Measurements from ENCODE around the gene CES4A.
"Not testable (repeated sequence)": the region's sequence is repeated elsewhere in the genome, so short reads cannot be mapped to it uniquely, and the experiment has no call there.

CES4A gene

DNA sequence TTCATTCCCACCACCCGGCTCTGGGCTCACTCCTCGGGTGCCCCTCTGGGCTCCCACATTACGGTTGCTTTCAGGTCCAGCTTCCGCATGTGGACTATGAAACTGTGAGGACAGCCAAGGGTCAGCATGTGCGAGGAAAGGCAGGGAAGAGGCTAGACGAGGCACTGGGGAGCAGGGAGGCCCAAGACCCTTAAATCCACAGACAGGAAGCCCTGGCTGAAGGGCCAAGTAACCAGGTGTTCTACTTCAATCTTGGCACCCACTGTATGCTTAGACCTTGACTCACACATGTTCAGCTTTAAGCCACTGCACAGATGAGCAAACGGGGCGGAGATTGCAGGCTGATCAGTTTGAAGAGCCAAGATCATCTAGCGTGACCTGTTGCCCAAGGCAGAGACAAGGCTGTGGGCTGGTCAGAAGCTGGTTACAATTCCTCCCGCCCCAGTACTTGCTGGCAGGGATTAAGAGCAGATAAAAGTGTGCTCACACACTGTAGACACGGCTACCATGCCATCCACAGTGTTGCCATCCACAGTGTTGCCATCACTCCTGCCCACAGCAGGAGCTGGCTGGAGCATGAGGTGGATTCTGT lies at the start of gene CES4A:
Gene CES4A, plus strand, starts transcription at position 393 of the 592 bp plus-strand sequence. Its CDS starts 184 bp downstream, at position 577.
- DNase-seq (ENCODE audit: low read depth, low spot score): no peak

- no peak for DNase-seq (ENCODE audit: low read depth, low spot score)
Measured at GRCh38 chr16:66939366-66939765, 49.0 kb upstream of the CES4A start.

DNA sequence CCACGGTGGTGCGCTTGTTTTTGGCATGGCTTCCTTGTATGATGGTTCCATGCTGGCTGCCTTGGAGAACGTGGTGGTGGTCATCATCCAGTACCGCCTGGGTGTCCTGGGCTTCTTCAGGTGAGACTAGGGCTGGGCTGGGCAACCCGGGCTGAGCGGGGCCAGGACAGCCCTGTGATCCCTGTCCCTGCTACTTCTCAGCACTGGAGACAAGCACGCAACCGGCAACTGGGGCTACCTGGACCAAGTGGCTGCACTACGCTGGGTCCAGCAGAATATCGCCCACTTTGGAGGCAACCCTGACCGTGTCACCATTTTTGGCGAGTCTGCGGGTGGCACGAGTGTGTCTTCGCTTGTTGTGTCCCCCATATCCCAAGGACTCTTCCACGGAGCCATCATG lies 48.2 kb upstream of the CES4A start:
- DNase-seq (ENCODE audit: low read depth, low spot score): no peak

- DNase-seq (ENCODE audit: low read depth, low spot score): no peak
Measured at GRCh38 chr16:66942981-66943380, 45.4 kb upstream of the CES4A start.

DNA sequence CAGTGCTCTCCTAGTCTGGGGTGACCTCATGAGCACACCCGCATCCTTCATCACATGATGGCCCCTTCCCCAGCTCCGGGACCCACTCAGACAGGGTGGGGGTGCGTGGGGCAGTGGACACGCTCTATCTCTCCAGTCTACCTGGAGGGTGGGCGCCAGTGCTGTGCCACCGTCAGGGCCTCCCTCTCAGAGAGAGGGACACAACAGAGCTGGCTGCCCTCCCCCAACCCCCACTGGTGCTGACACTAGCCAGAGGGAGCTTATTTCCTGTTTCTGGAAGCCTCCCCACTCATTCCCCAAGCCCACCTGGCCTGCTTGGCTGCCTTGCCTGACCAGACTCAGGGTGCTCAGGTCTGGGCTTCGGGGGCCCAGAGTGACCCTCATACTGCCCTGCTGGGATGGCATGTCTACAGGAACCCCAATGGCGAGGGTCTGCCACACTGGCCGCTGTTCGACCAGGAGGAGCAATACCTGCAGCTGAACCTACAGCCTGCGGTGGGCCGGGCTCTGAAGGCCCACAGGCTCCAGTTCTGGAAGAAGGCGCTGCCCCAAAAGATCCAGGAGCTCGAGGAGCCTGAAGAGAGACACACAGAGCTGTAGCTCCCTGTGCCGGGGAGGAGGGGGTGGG lies 44.8 kb upstream of the CES4A start:
- DNase-seq (ENCODE audit: low read depth, low spot score): no peak

GRCh38 chr16:66944054-66944441 lies 44.3 kb upstream of the CES4A start:
- no peak for DNase-seq (ENCODE audit: low read depth, low spot score)

DNA sequence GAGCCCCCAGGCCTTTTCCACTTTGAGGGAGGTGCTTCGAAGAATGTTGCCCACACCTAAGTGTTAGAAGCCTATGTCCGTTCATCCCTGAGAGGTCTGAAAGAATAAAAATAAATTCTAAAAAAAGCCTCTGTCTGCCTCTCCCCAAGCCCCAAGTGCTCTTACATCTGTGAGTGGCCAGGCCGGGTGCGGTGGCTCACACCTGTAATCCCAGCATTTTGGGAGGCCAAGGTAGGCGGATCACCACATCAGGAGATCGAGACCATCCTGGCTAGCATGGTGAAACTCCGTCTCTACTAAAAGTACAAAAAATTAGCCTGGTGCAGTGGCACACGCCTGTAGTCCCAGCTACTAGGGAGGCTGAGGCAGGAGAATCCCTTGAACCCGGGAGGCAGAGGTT lies 43.4 kb upstream of the CES4A start:
- DNase-seq (ENCODE audit: low read depth, low spot score): not testable (repeated sequence)

DNA sequence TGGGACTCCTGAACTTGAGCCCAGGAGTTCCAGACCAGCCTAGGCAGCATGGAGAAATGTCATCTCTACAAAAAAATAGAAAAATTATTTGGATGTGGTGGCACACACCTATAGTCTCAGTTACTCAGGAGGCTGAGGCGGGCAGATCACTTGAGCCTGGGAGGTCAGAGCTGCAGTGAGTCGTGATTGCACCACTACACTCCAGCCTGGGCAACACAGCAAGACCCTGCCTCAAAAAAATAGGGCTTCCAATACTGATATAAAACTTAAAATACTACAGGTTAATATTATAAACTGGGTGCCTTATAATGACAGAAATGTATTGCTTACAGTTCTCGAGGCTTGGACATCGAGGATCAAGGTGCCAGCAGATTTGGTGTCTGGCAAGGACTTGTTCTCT lies 42.5 kb upstream of the CES4A start:
- DNase-seq (ENCODE audit: low read depth, low spot score): no peak

GRCh38 chr16:66946541-66946940 lies 41.8 kb upstream of the CES4A start:
- no peak for DNase-seq (ENCODE audit: low read depth, low spot score)

GRCh38 chr16:66946974-66947301 lies 41.5 kb upstream of the CES4A start:
- no peak for DNase-seq (ENCODE audit: low read depth, low spot score)

GRCh38 chr16:66947302-66948065 lies 40.9 kb upstream of the CES4A start:
- DNase-seq (ENCODE audit: low read depth, low spot score): peak; percentile 74

GRCh38 chr16:66948134-66948836 lies 40.1 kb upstream of the CES4A start:
- no peak for DNase-seq (ENCODE audit: low read depth, low spot score)

- no peak for DNase-seq (ENCODE audit: low read depth, low spot score)
Measured at GRCh38 chr16:66948837-66949225, 39.6 kb upstream of the CES4A start.

GRCh38 chr16:66949472-66949871 lies 38.9 kb upstream of the CES4A start:
- DNase-seq (ENCODE audit: low read depth, low spot score): no peak

DNA sequence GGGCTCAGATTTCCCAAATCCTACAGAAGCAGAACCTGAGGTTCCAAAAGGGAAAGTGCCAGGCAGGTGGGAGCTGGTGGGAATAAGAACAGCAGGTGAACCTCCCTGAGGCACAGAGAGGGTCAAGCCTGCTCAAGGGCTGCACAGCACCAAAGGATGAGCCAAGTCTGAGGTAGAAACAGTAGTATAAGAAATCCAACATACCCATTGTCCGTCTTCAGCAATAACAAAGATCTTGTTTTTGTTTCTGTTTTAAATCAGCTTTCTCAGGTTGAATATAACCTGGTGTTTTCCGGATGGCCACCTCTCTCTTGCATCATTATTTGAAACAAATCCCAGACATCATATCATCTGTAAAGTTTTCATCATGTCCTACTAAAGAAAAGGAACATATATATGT lies 38.0 kb upstream of the CES4A start:
- no peak for DNase-seq (ENCODE audit: low read depth, low spot score)

- DNase-seq (ENCODE audit: low read depth, low spot score): no peak
Measured at GRCh38 chr16:66950971-66951790, 37.2 kb upstream of the CES4A start.

- no peak for DNase-seq (ENCODE audit: low read depth, low spot score)
Measured at GRCh38 chr16:66952430-66953110, 35.8 kb upstream of the CES4A start.

DNA sequence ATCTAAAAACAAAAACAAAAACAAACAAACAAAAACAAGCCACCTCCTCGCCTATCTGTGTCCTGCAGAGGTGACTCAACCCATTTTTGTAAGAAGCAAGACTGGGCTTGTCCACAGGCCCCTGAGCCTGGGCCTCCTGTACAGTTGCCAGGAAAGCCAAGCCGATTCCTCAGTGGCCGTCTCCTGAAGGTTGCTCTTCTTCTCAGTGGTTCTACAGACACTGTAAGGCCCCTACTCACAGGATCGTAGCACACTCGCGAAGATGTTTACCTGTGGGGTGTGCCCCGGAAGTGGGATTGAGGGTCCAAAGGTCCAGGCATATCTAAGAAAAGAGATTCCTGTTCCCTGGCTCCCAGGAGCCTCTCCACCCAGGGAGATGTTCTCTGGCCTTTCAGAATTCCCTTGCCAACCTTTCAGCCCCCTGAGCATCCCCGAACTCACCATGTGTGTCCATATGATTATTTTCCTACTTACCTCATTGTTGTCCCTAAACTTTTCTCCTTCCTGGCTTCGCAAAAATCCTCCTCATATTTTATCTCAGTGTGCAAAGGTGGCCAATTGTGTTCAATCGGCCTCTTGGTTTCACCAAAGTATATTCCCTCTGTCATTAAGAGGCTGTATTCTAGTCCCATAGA lies 34.8 kb upstream of the CES4A start:
- DNase-seq (ENCODE audit: low read depth, low spot score): no peak

DNA sequence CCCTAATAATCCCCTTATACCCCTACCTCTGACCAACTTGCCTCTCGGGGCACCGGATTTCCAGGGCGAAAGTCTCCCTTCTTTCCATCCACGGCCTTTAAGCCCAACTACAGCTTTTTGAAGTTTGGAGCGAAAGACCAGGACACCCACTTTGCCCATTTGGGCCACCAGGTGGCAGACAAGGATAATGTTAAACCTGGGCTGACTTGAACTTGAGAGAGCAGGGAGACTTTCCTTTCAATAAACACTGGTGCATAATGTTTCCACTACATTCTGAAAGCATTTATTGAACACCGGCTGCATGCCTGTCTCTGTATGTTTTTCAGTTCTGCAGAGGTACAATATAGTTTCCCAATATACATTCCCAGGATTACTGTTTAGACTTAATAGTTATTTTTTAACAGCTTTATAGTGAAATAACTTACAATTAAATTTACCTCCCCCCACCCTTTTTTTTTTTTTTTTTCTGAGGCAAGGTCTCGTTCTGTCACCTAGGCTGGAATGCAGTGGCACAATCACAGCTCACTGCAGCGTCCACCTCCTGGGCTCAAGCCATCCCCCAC lies 34.2 kb upstream of the CES4A start:
- DNase-seq (ENCODE audit: low read depth, low spot score): peak; percentile 66

All from activated CD4-positive, CD25-positive, alpha-beta regulatory T cell treated with anti-CD3 and anti-CD28 coated beads, Interleukin-2, amount 50 U/mL, for 16 hours (primary cell).